Thyroid gland (tissue), 4 donors: Measurements from ENCODE around the gene KANSL2.
A peak's percentile ranks its signal among the peaks of the same experiment; 100 is the strongest.

Experiments used
- POLR2A ChIP-seq, 2 donors: fragments of 450-650 bp; IDR thresholded peaks; one replicate each; pipeline ENCODE4 v1.6.1; 2017; ENCODE audit warnings: antibody characterized with exemption in 2 of 2, mild to moderate bottlenecking in 2 of 2, moderate library complexity in 1 of 2
- TF ChIP-seq, protein P1 (sequence below), 6 experiments: fragments of 200-600 bp in 3 of 6; fragments of 450-650 bp in 3 of 6; sonication (generic) in 3 of 6; IDR thresholded peaks; one replicate each; pipeline ENCODE4 v1.5.1; 2016 to 2019; ENCODE audit warnings: antibody characterized with exemption in 6 of 6, mild to moderate bottlenecking in 2 of 6, inconsistent platforms in 1 of 6, moderate library complexity in 1 of 6

DNA sequence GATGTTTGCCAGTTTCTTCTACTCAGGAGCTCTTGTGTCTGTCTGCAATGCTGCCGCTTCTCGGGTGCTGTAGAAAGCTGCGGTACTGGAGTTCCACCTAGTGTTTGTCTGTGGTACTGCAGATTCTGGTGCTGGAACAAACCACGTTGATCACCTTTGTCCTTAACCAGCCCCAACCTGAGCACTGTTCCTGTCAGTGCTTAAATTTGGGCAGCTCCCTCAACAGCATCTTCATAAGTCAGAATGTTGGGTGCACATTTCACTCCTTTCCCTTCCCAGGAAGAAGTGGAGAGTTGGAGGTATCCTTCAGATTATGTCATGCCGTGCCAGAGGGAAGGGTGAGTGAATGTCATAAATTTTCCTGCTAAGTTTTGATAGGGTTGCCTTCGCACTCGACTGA is 63.5 kb downstream of the KANSL2 start:
- TF ChIP-seq, protein P1, sequence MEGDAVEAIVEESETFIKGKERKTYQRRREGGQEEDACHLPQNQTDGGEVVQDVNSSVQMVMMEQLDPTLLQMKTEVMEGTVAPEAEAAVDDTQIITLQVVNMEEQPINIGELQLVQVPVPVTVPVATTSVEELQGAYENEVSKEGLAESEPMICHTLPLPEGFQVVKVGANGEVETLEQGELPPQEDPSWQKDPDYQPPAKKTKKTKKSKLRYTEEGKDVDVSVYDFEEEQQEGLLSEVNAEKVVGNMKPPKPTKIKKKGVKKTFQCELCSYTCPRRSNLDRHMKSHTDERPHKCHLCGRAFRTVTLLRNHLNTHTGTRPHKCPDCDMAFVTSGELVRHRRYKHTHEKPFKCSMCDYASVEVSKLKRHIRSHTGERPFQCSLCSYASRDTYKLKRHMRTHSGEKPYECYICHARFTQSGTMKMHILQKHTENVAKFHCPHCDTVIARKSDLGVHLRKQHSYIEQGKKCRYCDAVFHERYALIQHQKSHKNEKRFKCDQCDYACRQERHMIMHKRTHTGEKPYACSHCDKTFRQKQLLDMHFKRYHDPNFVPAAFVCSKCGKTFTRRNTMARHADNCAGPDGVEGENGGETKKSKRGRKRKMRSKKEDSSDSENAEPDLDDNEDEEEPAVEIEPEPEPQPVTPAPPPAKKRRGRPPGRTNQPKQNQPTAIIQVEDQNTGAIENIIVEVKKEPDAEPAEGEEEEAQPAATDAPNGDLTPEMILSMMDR (IDR thresholded peaks at IDR 0.05) = peak; percentile 76 to 96 (median 92)
- no peak for TF ChIP-seq POLR2A (IDR thresholded peaks at IDR 0.05)
